ENCODE data around the gene SLC24A3. TPM values are rescaled to one million over a fixed set of nuclear protein-coding genes. Genes with fewer than 3 reads are reported as not detected.

SLC24A3 gene
- total RNA-seq, 1 experiment from 2014 or later, result not detected

GRCh38 chr20:19552221-19553180 lies 340.1 kb downstream of the SLC24A3 start:
- ATAC-seq (no peak), DNase-seq (ENCODE audit: low read depth, low spot score) (no peak)
- in situ Hi-C loops (cut with HindIII; ENCODE audit: low pct_unique_long_range_greater_than_20kb, low sequenced_read_pairs) (no loop called here), intact Hi-C loops (cut with micrococcal nuclease; ENCODE audit: unreplicated experiment) (no loop called here)
- Histone ChIP-seq H3K4me3 (ENCODE audit: low read depth in 2 of 2, low read length in 2 of 2) (no peak overlapping the region), H3K9me3 (ENCODE audit: control insufficient read depth, insufficient read depth, low read depth, low read length) (no peaks in the 10 kb centered on the region), H3K27me3 (ENCODE audit: control insufficient read depth, insufficient read depth, low read length) (peaks cover 3% of the 10 kb centered on the region; the same call in 1 of the 2 replicates), H3K27ac (ENCODE audit: low read length) (no peak overlapping the region), H3K4me1 (ENCODE audit: control insufficient read depth, insufficient read depth, low read length) (no peaks in the 10 kb centered on the region), H3K36me3 (ENCODE audit: control insufficient read depth, insufficient read depth, low read length) (no peaks in the 10 kb centered on the region)
- BruUV-seq (replicated peaks), result no TSS peak
- ChIA-PET POLR2A (no interaction called here), CTCF (no interaction called here)
- TF ChIP-seq SIN3A (IDR thresholded peaks at IDR 0.05; ENCODE audit: borderline replicate concordance, insufficient read depth, low read depth, low read length) (no peak), POLR2AphosphoS5 (IDR thresholded peaks at IDR 0.05; ENCODE audit: low read depth, low read length) (no peak), REST (IDR thresholded peaks at IDR 0.05; ENCODE audit: insufficient read depth in 1 of 2, low read depth in 2 of 2, low read length in 1 of 2) (no peak), CTCF (IDR thresholded peaks at IDR 0.05) (no peak), TCF7L2 (IDR thresholded peaks at IDR 0.05; ENCODE audit: low read depth, low read length) (no peak)

DNA sequence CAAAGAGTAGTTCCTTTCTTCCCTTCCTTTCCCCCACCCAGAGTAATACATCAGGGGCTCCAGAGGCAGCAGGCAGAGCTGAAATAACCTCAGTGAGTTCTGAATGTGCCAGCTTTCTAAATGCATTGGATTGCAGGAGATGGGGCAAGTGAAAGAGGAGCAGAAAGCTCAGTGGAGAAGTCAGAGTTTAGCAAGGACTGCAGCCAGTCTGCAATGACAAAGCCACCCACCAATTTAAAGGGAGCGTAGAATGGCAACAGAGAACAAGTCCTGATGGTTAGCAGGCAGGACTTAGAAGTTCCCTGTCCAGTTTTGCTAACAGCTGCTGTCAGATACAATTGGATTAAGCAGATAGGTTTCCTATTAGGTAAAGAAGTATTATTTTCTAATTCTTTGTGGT lies 342.2 kb downstream of the SLC24A3 start:
- H3K4me3 ChIP-seq (ENCODE audit: low read depth in 2 of 2, low read length in 2 of 2), result no peak overlapping the region
- ATAC-seq (no peak), DNase-seq (ENCODE audit: low read depth, low spot score) (no peak)
- no peaks in the 10 kb centered on the region for H3K36me3 ChIP-seq (ENCODE audit: control insufficient read depth, insufficient read depth, low read length)
- H3K27ac ChIP-seq (ENCODE audit: low read length), result no peak overlapping the region
- no peaks in the 10 kb centered on the region for H3K4me1 ChIP-seq (ENCODE audit: control insufficient read depth, insufficient read depth, low read length)
- BruUV-seq (replicated peaks), result no TSS peak
- intact Hi-C loops (cut with micrococcal nuclease; ENCODE audit: unreplicated experiment) (no loop called here), in situ Hi-C loops (cut with HindIII; ENCODE audit: low pct_unique_long_range_greater_than_20kb, low sequenced_read_pairs) (no loop called here)
- ChIA-PET POLR2A (no interaction called here), CTCF (no interaction called here)
- H3K27me3 ChIP-seq (ENCODE audit: control insufficient read depth, insufficient read depth, low read length), result peaks cover 3% of the 10 kb centered on the region; the same call in 1 of the 2 replicates
- TF ChIP-seq REST (IDR thresholded peaks at IDR 0.05; ENCODE audit: insufficient read depth in 1 of 2, low read depth in 2 of 2, low read length in 1 of 2), result no peak
- no peak for TF ChIP-seq CTCF (IDR thresholded peaks at IDR 0.05)
- no peak for TF ChIP-seq POLR2AphosphoS5 (IDR thresholded peaks at IDR 0.05; ENCODE audit: low read depth, low read length)
- TF ChIP-seq TCF7L2 (IDR thresholded peaks at IDR 0.05; ENCODE audit: low read depth, low read length), result no peak
- TF ChIP-seq SIN3A (IDR thresholded peaks at IDR 0.05; ENCODE audit: borderline replicate concordance, insufficient read depth, low read depth, low read length), result no peak
- no peaks in the 10 kb centered on the region for H3K9me3 ChIP-seq (ENCODE audit: control insufficient read depth, insufficient read depth, low read depth, low read length)

Data from Panc1 (cell line).